ENCODE measurements around the gene TTC31.

GRCh38 chr2:74503506-74504475 is 20.9 kb downstream of the TTC31 start:
- TF ChIP-seq CTCF (IDR thresholded peaks at IDR 0.05; ENCODE audit: low read depth, low read length, poor library complexity, severe bottlenecking), result no peak
- no peak for TF ChIP-seq EZH2phosphoT487 (IDR thresholded peaks at IDR 0.05; ENCODE audit: borderline replicate concordance, low read length)
